ENCODE data around the gene WHAMM.
"Not testable (repeated sequence)": the region's sequence is repeated elsewhere in the genome, so short reads cannot be mapped to it uniquely, and the experiment has no call there.

Gene WHAMM

DNA sequence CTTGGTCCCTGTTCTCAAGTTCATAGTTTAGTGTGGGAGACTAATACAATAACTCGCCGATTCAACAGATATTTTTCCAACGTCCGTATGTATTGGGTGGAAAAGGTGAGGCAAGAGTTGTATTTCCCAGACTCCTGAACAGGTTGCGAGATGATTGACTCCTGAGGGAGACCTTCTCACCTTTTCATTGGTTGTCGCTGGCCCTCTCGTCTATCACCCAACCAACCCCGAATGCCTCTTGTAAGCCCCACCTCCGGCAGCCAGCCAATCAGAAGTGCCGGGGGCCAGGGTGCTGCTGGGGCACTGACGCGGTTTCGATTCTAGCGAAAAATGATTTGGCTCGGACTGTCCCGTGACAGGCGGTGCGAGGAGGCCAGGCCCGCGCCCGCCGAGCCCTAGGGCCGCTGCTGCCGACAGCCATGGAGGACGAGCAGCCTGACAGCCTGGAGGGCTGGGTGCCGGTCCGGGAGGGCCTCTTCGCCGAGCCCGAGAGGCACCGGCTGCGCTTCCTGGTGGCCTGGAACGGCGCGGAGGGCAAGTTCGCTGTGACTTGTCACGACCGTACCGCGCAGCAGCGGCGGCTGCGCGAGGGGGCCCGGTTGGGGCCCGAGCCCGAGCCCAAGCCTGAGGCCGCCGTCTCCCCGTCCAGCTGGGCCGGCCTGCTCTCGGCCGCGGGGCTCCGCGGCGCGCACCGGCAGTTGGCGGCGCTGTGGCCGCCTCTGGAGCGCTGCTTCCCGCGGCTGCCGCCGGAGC lies at the start of gene WHAMM:
TSS of gene WHAMM (plus strand) at position 321 of the 753 bp plus-strand sequence. CDS start at position 420, 99 bp downstream.
- DNase-seq, result peak; percentile 93

- DNase-seq, result no peak
Measured at GRCh38 chr15:82763361-82764116, 45.9 kb upstream of the WHAMM start.

GRCh38 chr15:82764117-82764490 lies 45.3 kb upstream of the WHAMM start:
- no peak for DNase-seq

DNA sequence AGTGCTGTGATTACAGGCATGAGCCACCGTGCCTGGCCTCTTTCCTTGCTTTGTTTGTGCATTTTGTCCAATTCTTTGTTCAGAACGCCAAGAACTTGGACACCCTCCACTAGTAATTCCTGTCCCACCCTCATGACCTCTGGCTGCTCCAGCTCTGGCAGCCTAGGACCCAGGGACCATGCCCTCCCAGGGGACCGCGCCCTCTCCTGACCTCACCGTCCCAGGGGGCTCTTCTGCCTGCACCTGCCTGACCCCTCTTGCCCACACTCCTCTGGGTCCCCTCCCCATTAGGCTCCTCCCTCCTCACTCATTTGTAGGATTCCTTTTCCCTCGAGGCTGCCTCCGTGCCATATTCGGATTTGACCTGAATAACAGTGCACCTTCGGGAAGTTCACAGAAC lies 44.7 kb upstream of the WHAMM start:
- DNase-seq, result no peak

DNA sequence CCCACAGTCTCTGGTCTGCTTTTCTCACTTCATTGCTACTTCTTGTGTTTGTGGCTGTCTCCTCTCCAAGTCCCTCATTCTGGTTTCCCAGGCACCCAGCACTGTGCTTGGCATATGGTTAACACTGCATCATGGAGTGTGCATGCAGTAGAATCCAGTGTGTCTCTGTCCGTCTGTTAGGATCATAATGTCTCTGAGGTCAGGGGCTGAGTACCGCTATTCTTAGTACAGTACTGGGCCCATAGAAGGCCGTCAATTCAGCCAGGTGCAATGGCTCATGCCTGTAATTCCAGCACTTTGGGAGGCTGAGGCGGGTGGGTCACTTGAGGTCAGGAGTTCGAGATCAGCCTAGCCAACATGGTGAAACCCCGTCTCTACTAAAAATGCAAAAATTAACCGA lies 43.2 kb upstream of the WHAMM start:
- not testable (repeated sequence) for DNase-seq

GRCh38 chr15:82767163-82767829 lies 42.1 kb upstream of the WHAMM start:
- no peak for DNase-seq

GRCh38 chr15:82768414-82769054 lies 40.9 kb upstream of the WHAMM start:
- no peak for DNase-seq

DNA sequence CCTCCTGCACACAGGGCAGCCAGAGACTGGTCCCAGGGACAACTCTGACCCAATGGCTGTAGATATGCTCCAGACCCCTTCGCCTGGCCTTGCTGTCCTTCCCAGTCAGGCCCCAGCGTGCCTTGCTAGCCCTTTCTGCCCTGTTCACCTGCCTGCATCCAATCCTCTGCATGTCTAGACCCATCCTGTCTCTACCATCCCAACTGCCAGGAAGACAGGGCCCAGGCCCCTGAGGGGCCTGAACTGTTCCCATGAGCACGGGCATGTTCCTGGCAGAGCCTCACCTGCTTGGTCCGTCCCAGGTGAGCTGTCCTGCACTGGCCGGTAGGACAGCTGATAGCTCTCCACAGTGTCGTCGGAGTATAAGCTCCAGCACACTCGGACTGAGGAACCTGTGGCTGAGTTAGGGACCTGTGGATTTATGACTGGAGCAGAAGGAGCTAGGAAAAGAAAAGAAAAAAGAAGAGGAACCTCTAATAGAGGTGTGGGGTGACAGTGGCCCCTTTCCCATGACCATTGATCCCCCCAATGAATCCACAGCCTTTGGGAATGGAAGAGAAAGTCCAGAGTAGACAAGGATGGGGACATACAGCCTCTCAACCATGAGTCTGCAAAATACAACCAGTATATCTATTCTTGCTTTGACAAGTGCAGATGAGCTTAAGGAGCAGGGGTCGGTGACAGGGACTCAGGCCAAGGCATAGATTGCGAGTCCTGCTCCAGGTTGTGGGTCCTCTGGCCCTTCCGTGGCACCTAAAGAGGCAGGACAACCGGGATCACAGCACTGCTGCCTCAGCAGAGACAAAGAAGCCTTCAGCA lies 37.4 kb upstream of the WHAMM start:
- no peak for DNase-seq

- DNase-seq, result no peak
Measured at GRCh38 chr15:82774496-82774895, 34.9 kb upstream of the WHAMM start.

DNA sequence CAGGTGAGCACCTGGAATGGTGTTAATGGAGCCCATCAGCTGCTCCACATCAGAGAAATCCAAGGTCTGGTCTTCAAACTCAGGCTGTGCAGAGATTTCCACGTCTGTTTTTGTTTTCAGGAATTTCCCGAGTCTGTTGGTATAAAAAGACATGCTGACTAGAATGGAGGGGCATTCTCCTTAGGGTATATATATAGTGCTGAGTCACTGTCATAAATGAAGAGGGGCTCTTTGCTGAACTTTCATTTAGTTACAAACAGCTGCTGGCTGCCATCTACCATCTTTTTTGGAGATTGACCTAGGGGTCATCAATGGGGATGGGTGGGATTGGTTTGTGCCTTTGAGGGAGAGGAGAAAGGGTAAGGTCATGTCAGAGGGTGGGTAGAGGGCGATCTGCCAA lies 30.7 kb upstream of the WHAMM start:
- no peak for DNase-seq

GRCh38 chr15:82781349-82781748 lies 28.1 kb upstream of the WHAMM start:
- no peak for DNase-seq

GRCh38 chr15:82788496-82788895 lies 20.9 kb upstream of the WHAMM start:
- DNase-seq, result no peak

DNA sequence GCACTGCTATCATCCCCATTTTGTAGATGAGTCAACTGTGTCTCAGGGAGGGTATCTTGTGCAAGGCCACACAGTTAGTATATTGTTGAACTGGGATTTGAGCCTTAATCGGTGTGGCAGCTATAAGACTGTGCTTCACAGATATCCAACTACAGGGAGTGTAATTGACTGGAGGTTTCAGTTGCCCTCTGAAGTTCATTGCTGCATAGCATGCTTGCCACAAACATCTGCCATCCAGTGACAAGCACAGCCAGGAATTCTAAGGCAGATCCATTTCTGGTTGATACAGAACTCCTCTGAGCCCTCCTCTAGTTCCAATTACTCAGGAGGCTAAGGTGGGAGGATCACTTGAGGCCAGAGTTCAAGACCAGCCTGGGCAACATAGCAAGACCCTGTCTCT lies 19.9 kb upstream of the WHAMM start:
- no peak for DNase-seq

DNA sequence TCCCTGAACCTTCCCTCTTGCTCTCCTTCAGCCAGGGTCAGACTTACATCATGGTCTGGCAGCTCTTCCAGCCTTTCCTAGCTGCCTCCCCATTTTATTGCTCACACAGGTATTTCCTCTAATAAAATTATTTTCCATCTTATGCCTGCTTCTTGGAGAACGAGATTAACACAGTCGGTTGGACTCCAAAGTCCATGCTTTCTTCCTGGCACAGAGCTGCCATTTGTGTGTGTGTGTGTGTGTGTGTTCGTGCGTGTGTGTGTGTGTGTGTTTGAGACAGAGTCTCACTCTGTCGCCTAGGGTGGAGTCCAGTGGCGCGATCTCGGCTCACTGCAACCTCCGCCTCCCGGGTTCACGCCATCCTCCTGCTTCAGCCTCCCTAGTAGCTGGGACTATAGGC lies 19.1 kb upstream of the WHAMM start:
- no peak for DNase-seq

- DNase-seq, result no peak
Measured at GRCh38 chr15:82792068-82792467, 17.4 kb upstream of the WHAMM start.

DNA sequence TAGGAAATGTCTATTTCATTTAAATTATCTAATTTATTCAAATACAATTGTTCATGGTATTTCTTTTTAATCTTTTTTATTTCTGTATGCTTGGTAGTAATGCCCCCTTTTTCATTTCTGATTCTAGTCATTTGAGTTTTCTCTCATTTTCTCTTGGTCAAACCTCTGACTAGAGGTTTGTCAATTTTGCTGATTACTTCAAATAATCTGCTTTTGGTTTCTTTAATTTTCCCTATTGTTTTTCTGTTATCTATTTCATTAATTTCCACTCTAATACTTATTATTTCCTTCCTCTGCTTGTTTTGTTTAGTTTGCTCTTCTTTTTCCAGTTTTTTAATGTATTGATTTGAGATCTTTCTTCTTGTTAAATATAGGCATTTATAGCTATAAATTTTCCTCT lies 15.7 kb upstream of the WHAMM start:
- no peak for DNase-seq

GRCh38 chr15:82798104-82798503 lies 11.3 kb upstream of the WHAMM start:
- DNase-seq, result no peak

GRCh38 chr15:82798531-82799166 lies 10.8 kb upstream of the WHAMM start:
- no peak for DNase-seq

DNA sequence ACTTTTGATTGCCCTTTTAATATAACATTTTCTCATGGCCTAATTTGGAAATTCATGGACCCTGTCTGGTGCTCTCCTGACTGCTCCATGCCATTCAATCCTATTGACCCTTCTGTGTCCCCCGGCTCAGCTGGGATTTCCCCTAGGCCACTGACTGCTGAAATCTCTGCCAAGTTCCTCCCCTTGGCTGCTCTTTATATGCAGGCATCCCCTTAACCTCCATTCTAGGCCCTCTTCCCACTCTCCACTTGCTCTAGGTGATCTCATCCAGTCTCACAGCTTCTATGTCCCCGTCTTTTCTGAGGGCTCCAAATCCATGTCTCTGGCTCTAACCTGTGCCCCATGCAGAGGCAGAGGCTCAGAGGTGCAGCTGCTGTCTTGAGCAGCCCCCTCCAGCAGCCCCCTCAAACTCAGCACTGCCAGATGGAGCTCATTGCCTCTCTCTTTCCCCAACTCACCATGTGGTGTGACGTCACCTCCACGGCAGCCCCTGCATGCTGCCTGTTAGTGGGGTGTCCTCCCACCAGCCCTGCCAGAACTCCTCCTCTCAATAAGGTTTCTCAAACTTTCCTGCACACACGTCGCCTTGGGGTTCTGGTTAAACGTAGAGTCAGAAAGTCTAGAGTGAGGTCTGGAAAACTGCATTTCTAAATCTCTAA lies 10.1 kb upstream of the WHAMM start:
- DNase-seq, result no peak

DNA sequence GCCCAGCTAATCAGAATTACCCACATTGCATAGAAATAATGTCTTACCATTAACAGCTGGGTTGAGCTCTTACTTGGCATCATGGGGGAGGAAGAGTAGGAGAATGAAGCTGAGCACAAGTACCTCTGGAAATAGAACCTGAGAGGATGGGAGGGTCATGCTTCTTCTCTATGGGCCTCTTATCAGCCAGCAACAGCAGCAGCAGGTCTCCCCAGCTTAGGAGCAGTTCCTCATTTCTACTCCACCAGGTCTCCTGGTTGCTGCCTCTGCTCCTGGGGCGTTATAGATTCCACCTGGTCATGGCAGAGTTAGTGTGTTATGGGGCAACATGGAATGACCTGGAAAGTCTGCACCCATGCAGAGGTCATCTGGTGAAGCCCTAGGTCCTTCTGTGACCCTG lies 6.9 kb upstream of the WHAMM start:
- DNase-seq, result no peak

- DNase-seq, result no peak
Measured at GRCh38 chr15:82803793-82804574, 5.4 kb upstream of the WHAMM start.
